ENCODE data around the gene LARGE2.

The LARGE2 gene

DNA sequence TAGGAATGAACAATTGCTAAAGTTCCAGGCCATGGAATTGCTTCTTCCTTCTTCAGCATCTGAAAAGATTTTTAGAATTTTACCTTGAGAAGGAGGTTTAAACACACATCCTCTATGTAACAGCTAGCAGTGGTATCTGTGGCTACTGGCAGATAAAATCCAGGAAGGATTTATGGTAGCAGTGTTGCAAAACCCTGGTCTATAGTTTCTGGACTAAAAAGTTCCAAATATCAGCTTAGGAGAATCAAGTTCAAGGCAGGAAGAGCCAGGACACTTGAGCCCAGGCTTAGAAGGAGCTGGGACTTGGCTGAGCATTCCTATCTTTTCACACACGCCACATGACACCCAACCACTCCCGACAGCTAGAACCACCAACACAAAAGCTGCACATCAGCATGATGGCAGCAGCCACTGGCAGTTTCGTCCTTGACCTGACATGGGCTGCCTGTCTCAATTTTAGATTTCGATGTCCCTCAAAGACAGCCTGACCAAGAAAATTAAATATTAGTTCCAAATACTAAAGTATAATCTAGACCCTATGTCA lies 14.1 kb downstream of the LARGE2 start:
- TF ChIP-seq, protein P1, sequence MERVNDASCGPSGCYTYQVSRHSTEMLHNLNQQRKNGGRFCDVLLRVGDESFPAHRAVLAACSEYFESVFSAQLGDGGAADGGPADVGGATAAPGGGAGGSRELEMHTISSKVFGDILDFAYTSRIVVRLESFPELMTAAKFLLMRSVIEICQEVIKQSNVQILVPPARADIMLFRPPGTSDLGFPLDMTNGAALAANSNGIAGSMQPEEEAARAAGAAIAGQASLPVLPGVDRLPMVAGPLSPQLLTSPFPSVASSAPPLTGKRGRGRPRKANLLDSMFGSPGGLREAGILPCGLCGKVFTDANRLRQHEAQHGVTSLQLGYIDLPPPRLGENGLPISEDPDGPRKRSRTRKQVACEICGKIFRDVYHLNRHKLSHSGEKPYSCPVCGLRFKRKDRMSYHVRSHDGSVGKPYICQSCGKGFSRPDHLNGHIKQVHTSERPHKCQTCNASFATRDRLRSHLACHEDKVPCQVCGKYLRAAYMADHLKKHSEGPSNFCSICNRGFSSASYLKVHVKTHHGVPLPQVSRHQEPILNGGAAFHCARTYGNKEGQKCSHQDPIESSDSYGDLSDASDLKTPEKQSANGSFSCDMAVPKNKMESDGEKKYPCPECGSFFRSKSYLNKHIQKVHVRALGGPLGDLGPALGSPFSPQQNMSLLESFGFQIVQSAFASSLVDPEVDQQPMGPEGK (CRISPR knock-in tag; IDR thresholded peaks at IDR 0.05; ENCODE audit: borderline replicate concordance): no peak
- TF ChIP-seq ZNF565 (CRISPR knock-in tag; conservative IDR thresholded peaks at IDR 0.05; ENCODE audit: low read depth) (no peak), OSR1 (CRISPR knock-in tag; IDR thresholded peaks at IDR 0.05) (no peak), ZNF70 (CRISPR knock-in tag; IDR thresholded peaks at IDR 0.05) (no peak), ZFP3 (CRISPR knock-in tag; IDR thresholded peaks at IDR 0.05) (no peak), ARNTL (CRISPR knock-in tag; IDR thresholded peaks at IDR 0.05; ENCODE audit: borderline replicate concordance, low read depth) (no peak), PPARA (CRISPR knock-in tag; IDR thresholded peaks at IDR 0.05; ENCODE audit: borderline replicate concordance) (no peak), TOX (CRISPR knock-in tag; IDR thresholded peaks at IDR 0.05; ENCODE audit: borderline replicate concordance) (no peak)
- TF ChIP-seq, protein P2, sequence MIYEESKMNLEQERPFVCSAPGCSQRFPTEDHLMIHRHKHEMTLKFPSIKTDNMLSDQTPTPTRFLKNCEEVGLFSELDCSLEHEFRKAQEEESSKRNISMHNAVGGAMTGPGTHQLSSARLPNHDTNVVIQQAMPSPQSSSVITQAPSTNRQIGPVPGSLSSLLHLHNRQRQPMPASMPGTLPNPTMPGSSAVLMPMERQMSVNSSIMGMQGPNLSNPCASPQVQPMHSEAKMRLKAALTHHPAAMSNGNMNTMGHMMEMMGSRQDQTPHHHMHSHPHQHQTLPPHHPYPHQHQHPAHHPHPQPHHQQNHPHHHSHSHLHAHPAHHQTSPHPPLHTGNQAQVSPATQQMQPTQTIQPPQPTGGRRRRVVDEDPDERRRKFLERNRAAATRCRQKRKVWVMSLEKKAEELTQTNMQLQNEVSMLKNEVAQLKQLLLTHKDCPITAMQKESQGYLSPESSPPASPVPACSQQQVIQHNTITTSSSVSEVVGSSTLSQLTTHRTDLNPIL (CRISPR knock-in tag; IDR thresholded peaks at IDR 0.05; ENCODE audit: low read depth): no peak
- TF ChIP-seq, protein P3, sequence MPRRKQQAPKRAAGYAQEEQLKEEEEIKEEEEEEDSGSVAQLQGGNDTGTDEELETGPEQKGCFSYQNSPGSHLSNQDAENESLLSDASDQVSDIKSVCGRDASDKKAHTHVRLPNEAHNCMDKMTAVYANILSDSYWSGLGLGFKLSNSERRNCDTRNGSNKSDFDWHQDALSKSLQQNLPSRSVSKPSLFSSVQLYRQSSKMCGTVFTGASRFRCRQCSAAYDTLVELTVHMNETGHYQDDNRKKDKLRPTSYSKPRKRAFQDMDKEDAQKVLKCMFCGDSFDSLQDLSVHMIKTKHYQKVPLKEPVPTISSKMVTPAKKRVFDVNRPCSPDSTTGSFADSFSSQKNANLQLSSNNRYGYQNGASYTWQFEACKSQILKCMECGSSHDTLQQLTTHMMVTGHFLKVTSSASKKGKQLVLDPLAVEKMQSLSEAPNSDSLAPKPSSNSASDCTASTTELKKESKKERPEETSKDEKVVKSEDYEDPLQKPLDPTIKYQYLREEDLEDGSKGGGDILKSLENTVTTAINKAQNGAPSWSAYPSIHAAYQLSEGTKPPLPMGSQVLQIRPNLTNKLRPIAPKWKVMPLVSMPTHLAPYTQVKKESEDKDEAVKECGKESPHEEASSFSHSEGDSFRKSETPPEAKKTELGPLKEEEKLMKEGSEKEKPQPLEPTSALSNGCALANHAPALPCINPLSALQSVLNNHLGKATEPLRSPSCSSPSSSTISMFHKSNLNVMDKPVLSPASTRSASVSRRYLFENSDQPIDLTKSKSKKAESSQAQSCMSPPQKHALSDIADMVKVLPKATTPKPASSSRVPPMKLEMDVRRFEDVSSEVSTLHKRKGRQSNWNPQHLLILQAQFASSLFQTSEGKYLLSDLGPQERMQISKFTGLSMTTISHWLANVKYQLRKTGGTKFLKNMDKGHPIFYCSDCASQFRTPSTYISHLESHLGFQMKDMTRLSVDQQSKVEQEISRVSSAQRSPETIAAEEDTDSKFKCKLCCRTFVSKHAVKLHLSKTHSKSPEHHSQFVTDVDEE (CRISPR knock-in tag; IDR thresholded peaks at IDR 0.05): no peak
- no peak for ATAC-seq

DNA sequence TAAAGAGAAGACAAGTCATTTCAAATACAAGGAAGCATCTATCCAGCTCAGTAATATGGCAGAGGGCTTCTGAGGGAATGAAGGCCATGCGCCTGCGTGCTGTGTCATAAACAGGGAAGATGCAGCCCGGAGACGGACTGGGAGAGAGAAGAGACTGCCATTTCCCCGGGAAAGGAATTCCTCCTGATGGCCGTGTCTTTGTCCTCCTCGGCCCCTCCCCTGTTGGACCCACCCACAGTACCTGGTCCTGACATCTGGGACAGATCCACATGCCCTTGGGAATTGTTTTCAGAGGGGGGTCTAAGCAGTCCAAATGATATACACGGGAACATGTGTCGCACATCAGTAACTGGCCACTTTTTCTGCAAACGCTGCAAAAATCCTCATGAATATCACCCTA lies 15.5 kb downstream of the LARGE2 start:
- no peak for TF ChIP-seq OSR1 (CRISPR knock-in tag; IDR thresholded peaks at IDR 0.05)
- TF ChIP-seq, protein P1 (CRISPR knock-in tag; IDR thresholded peaks at IDR 0.05; ENCODE audit: borderline replicate concordance): no peak
- TF ChIP-seq, protein P3 (CRISPR knock-in tag; IDR thresholded peaks at IDR 0.05): no peak
- TF ChIP-seq ZNF8 (CRISPR knock-in tag; IDR thresholded peaks at IDR 0.05): no peak
- TF ChIP-seq ZNF70 (CRISPR knock-in tag; IDR thresholded peaks at IDR 0.05): no peak
- no peak for TF ChIP-seq TOX (CRISPR knock-in tag; IDR thresholded peaks at IDR 0.05; ENCODE audit: borderline replicate concordance)
- TF ChIP-seq CSDC2 (CRISPR knock-in tag; IDR thresholded peaks at IDR 0.05): no peak
- TF ChIP-seq ISL1 (CRISPR knock-in tag; IDR thresholded peaks at IDR 0.05): no peak
- TF ChIP-seq ZFP30 (CRISPR knock-in tag; IDR thresholded peaks at IDR 0.05): no peak
- TF ChIP-seq ZFP3 (CRISPR knock-in tag; IDR thresholded peaks at IDR 0.05): no peak
- ATAC-seq: no peak

DNA sequence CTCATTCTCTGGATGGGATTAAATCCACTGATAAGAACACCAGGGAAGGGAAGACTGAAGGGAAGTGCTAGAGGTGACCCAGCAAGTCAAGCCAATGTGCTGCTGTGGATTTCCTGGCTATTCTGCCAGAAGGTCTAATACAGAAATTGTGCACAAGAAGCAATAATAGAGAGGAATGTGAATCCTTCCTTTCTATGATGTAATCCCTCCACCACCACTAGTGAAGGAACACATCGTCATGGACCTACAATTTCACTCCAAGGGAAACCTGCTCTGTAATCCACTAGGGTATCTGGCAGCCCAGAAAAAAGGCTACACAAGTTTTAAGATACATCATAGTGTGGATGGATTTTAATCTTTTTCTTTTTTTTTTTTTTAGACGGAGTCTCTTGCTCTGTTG lies 17.4 kb downstream of the LARGE2 start:
- ATAC-seq: no peak
- TF ChIP-seq, protein P4, sequence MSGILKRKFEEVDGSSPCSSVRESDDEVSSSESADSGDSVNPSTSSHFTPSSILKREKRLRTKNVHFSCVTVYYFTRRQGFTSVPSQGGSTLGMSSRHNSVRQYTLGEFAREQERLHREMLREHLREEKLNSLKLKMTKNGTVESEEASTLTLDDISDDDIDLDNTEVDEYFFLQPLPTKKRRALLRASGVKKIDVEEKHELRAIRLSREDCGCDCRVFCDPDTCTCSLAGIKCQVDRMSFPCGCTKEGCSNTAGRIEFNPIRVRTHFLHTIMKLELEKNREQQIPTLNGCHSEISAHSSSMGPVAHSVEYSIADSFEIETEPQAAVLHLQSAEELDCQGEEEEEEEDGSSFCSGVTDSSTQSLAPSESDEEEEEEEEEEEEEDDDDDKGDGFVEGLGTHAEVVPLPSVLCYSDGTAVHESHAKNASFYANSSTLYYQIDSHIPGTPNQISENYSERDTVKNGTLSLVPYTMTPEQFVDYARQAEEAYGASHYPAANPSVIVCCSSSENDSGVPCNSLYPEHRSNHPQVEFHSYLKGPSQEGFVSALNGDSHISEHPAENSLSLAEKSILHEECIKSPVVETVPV (CRISPR knock-in tag; IDR thresholded peaks at IDR 0.05): no peak
- TF ChIP-seq CSDC2 (CRISPR knock-in tag; IDR thresholded peaks at IDR 0.05): no peak
- TF ChIP-seq, protein P2 (CRISPR knock-in tag; IDR thresholded peaks at IDR 0.05; ENCODE audit: low read depth): no peak
- TF ChIP-seq, protein P5, sequence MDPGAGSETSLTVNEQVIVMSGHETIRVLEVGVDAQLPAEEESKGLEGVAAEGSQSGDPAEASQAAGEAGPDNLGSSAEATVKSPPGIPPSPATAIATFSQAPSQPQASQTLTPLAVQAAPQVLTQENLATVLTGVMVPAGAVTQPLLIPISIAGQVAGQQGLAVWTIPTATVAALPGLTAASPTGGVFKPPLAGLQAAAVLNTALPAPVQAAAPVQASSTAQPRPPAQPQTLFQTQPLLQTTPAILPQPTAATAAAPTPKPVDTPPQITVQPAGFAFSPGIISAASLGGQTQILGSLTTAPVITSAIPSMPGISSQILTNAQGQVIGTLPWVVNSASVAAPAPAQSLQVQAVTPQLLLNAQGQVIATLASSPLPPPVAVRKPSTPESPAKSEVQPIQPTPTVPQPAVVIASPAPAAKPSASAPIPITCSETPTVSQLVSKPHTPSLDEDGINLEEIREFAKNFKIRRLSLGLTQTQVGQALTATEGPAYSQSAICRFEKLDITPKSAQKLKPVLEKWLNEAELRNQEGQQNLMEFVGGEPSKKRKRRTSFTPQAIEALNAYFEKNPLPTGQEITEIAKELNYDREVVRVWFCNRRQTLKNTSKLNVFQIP (CRISPR knock-in tag; IDR thresholded peaks at IDR 0.05; ENCODE audit: borderline replicate concordance, low read depth): no peak
- no peak for TF ChIP-seq ZFP30 (CRISPR knock-in tag; IDR thresholded peaks at IDR 0.05)
- no peak for TF ChIP-seq TOX (CRISPR knock-in tag; IDR thresholded peaks at IDR 0.05; ENCODE audit: borderline replicate concordance)
- no peak for TF ChIP-seq GLIS3 (CRISPR knock-in tag; IDR thresholded peaks at IDR 0.05)
- TF ChIP-seq, protein P1 (CRISPR knock-in tag; IDR thresholded peaks at IDR 0.05; ENCODE audit: borderline replicate concordance): no peak
- TF ChIP-seq PPARA (CRISPR knock-in tag; IDR thresholded peaks at IDR 0.05; ENCODE audit: borderline replicate concordance): no peak
- TF ChIP-seq ZNF8 (CRISPR knock-in tag; IDR thresholded peaks at IDR 0.05): no peak

All from SK-N-SH treated with all-trans-retinoic acid at 6 μM for 48 hours (cell line).